A673 (cell line): ENCODE measurements around the gene DAB2IP. TPM values are rescaled to one million over a fixed set of nuclear protein-coding genes. Genes with fewer than 3 reads are reported as not detected.

Source experiments
- BruUV-seq: library from RNA; stranded (reverse); fragments of 400-500 nt; replicated peaks from 2 replicates; lab custom pipeline; 2021; lab: Mats Ljungman, UMichigan
- CTCF ChIA-PET: fragments of 300-600 bp; sonication (Branson Sonifier 250); formaldehyde crosslinking; loops from one replicate; lab custom pipeline; 2022; ENCODE audit warnings: antibody characterized with exemption; lab: Charles Lee
- POLR2A ChIA-PET: fragments of 300-600 bp; sonication (Branson Sonifier 250); formaldehyde crosslinking; loops from one replicate; lab custom pipeline; 2022; ENCODE audit warnings: antibody characterized with exemption; ENCODE audit not compliant: low non-redundant PET; lab: Charles Lee
- DNase-seq: peaks from one replicate; pipeline ENCODE4 v3.0.0-alpha.2; 2015; ENCODE audit warnings: low spot score
- H3K27ac ChIP-seq: fragments of 200-600 bp; sonication (generic); 2 replicates; pipeline ENCODE4 v1.5.1; 2016; ENCODE audit warnings: mixed run types, low read depth, mild to moderate bottlenecking, mixed read lengths, antibody characterized with exemption, low read length; ENCODE audit not compliant: poor library complexity, severe bottlenecking
- H3K27me3 ChIP-seq: fragments of 200-600 bp; sonication (generic); replicated peaks from 2 replicates; pipeline ENCODE4 v1.6.1; 2017; ENCODE audit warnings: mixed run types, low read depth, mild to moderate bottlenecking, mixed read lengths, antibody characterized with exemption, low read length; ENCODE audit not compliant: insufficient read depth, poor library complexity
- H3K36me3 ChIP-seq: fragments of 200-600 bp; sonication (generic); 2 replicates; pipeline ENCODE4 v1.6.1; 2016; ENCODE audit warnings: mixed run types, mild to moderate bottlenecking, mixed read lengths, antibody characterized with exemption, low read length; ENCODE audit not compliant: insufficient read depth, poor library complexity, severe bottlenecking
- H3K4me1 ChIP-seq: fragments of 200-600 bp; sonication (generic); 2 replicates; pipeline ENCODE4 v1.6.1; 2017; ENCODE audit warnings: mixed run types, mild to moderate bottlenecking, mixed read lengths, antibody characterized with exemption, low read length; ENCODE audit not compliant: insufficient read depth, poor library complexity, severe bottlenecking
- H3K4me3 ChIP-seq: fragments of 200-600 bp; sonication (generic); 2 replicates; pipeline ENCODE4 v1.5.1; 2016; ENCODE audit warnings: low read depth, mixed run types, mild to moderate bottlenecking, mixed read lengths, low read length; ENCODE audit not compliant: poor library complexity, severe bottlenecking
- H3K9me3 ChIP-seq: fragments of 200-600 bp; sonication (generic); 2 replicates; pipeline ENCODE4 v1.6.1; 2016; ENCODE audit warnings: mixed run types, low read depth, mild to moderate bottlenecking, mixed read lengths, antibody characterized with exemption, low read length; ENCODE audit not compliant: poor library complexity, severe bottlenecking
- EZH2 ChIP-seq: fragments of 200-600 bp; sonication (generic); IDR thresholded peaks from 2 replicates; pipeline ENCODE4 v1.6.1; 2017; ENCODE audit warnings: borderline replicate concordance, low read depth, mild to moderate bottlenecking, mixed read lengths, antibody characterized with exemption, low read length; ENCODE audit not compliant: poor library complexity, severe bottlenecking
- intact Hi-C: fragments of 100-400 bp; cut with micrococcal nuclease; formaldehyde crosslinking; loops from one replicate; pipeline ENCODE4 v1.10.0; 2022; ENCODE audit not compliant: unreplicated experiment
- total RNA-seq: library from RNA; stranded (reverse); gene quantifications from 2 replicates; pipeline ENCODE4 v1.2.3, GENCODE V29; 2021
- TF ChIP-seq, protein P1 (sequence below): fragments of 300-800, 200-600 bp; sonication (generic); conservative IDR thresholded peaks from 2 replicates; pipeline ENCODE4 v1.5.1; 2017; ENCODE audit warnings: low read depth, mild to moderate bottlenecking, antibody characterized with exemption, low read length, moderate library complexity, mixed read lengths

The DAB2IP gene
- total RNA-seq, 1 experiment from 2014 or later = 34.5 TPM

GRCh38 chr9:121752929-121753328, 101.5 kb downstream of the DAB2IP start:
- intact Hi-C loops = no loop called here
- H3K9me3 ChIP-seq = no peaks in the 10 kb centered on the region
- H3K27me3 ChIP-seq = no peaks in the 10 kb centered on the region
- no peak for DNase-seq
- ChIA-PET POLR2A (no interaction called here), CTCF (no interaction called here)
- no peaks in the 10 kb centered on the region for H3K36me3 ChIP-seq
- no peaks in the 10 kb centered on the region for H3K4me1 ChIP-seq
- TF ChIP-seq EZH2 = no peak
- TF ChIP-seq, protein P1, sequence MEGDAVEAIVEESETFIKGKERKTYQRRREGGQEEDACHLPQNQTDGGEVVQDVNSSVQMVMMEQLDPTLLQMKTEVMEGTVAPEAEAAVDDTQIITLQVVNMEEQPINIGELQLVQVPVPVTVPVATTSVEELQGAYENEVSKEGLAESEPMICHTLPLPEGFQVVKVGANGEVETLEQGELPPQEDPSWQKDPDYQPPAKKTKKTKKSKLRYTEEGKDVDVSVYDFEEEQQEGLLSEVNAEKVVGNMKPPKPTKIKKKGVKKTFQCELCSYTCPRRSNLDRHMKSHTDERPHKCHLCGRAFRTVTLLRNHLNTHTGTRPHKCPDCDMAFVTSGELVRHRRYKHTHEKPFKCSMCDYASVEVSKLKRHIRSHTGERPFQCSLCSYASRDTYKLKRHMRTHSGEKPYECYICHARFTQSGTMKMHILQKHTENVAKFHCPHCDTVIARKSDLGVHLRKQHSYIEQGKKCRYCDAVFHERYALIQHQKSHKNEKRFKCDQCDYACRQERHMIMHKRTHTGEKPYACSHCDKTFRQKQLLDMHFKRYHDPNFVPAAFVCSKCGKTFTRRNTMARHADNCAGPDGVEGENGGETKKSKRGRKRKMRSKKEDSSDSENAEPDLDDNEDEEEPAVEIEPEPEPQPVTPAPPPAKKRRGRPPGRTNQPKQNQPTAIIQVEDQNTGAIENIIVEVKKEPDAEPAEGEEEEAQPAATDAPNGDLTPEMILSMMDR = no peak
- H3K4me3 ChIP-seq = no peak overlapping the region
- BruUV-seq = no TSS peak
- no peak overlapping the region for H3K27ac ChIP-seq

GRCh38 chr9:121753802-121754654, 102.6 kb downstream of the DAB2IP start:
- ChIA-PET CTCF (no interaction called here), POLR2A (no interaction called here)
- no TSS peak for BruUV-seq
- no peaks in the 10 kb centered on the region for H3K9me3 ChIP-seq
- TF ChIP-seq, protein P1 = no peak
- no peak for TF ChIP-seq EZH2
- no peaks in the 10 kb centered on the region for H3K4me1 ChIP-seq
- DNase-seq = no peak
- H3K27me3 ChIP-seq = no peaks in the 10 kb centered on the region
- no peak overlapping the region for H3K27ac ChIP-seq
- intact Hi-C loops = no loop called here
- no peak overlapping the region for H3K4me3 ChIP-seq
- no peaks in the 10 kb centered on the region for H3K36me3 ChIP-seq

DNA sequence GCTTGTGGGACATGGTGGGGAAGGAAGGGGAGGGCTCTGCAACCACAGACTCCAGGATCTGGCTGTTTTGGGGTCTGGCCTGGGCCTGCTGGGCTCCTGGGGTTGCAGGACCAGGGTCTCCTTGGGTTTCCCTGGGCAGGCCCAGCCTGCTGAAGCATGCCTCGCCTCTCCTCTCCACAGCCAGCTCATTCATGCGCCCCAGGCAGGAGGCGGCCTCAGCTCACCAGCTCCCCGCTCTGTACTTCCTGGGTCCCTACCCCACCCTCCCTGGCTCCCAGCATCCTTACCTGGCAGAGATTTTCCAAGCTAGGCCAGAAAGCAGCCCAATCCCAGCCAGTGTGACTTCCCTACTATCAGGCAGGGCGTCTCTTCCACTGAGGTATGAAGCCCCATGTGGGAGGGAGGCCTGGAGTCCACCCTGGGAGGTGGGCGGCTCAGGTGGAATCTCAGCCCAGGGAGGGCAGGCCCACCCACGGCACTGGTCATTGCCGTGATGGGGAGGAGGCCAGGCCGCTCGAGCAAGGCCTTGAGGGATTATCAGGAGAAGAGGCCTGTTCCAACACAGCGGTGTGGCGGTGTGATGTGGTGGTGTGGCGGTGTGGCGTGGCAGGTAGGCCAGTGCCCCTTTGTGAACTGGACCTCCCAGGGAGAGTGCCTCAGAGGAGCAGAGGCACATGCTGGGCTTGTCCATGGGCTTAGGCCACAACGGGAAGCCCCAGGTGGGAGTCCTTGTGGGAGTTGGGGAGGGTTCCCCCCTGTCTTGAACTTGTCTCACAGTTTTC, 103.4 kb downstream of the DAB2IP start:
- Histone ChIP-seq H3K4me3 (no peak overlapping the region), H3K27ac (no peak overlapping the region), H3K9me3 (no peaks in the 10 kb centered on the region), H3K27me3 (no peaks in the 10 kb centered on the region), H3K36me3 (no peaks in the 10 kb centered on the region), H3K4me1 (no peaks in the 10 kb centered on the region)
- DNase-seq = no peak
- TF ChIP-seq, protein P1 = no peak
- TF ChIP-seq EZH2 = no peak
- ChIA-PET CTCF (no interaction called here), POLR2A (no interaction called here)
- BruUV-seq = no TSS peak
- intact Hi-C loops = no loop called here
